Activated CD4-positive, alpha-beta T cell treated with anti-CD3 and anti-CD28 coated beads, Interleukin-2, amount 50 U/mL, for 1 hour (primary cell): ENCODE measurements around the gene C5orf34.
"Not testable (repeated sequence)": the region's sequence is repeated elsewhere in the genome, so short reads cannot be mapped to it uniquely, and the experiment has no call there.

Source experiments
- DNase-seq: peaks from one replicate; pipeline ENCODE4 v3.0.0-alpha.2; 2020

C5orf34 gene

GRCh38 chr5:43511062-43511461, 3.9 kb downstream of the C5orf34 start:
- DNase-seq, result not testable (repeated sequence)

GRCh38 chr5:43498581-43498980, 16.4 kb downstream of the C5orf34 start:
- DNase-seq, result no peak

- DNase-seq, result no peak
Observed at GRCh38 chr5:43497311-43498104, 17.4 kb downstream of the C5orf34 start.

- no peak for DNase-seq
Observed at GRCh38 chr5:43491326-43491725, 23.6 kb downstream of the C5orf34 start.

GRCh38 chr5:43486353-43486752, 28.6 kb downstream of the C5orf34 start:
- no peak for DNase-seq

- DNase-seq, result no peak
Observed at GRCh38 chr5:43485406-43485805, 29.5 kb downstream of the C5orf34 start.

- peak; percentile 81 for DNase-seq
Observed at GRCh38 chr5:43484106-43484849, 30.7 kb downstream of the C5orf34 start.

- peak; percentile 81 for DNase-seq
Observed at GRCh38 chr5:43483298-43484105, 31.4 kb downstream of the C5orf34 start, which contains the start of gene TMEM267. Gene TMEM267, minus strand, starts transcription at chr5:43483865. Its CDS starts 29,896 bp downstream, at chr5:43453969.

- no peak for DNase-seq
Observed at GRCh38 chr5:43482490-43483297, 32.3 kb downstream of the C5orf34 start.

GRCh38 chr5:43469671-43470391, 45.1 kb downstream of the C5orf34 start:
- no peak for DNase-seq

GRCh38 chr5:43467100-43467499, 47.8 kb downstream of the C5orf34 start:
- DNase-seq, result no peak

- DNase-seq, result not testable (repeated sequence)
Observed at GRCh38 chr5:43465455-43465854, 49.5 kb downstream of the C5orf34 start.

- no peak for DNase-seq
Observed at GRCh38 chr5:43461066-43461465, 53.9 kb downstream of the C5orf34 start.

GRCh38 chr5:43456556-43456955, 58.4 kb downstream of the C5orf34 start:
- DNase-seq, result no peak

- not testable (repeated sequence) for DNase-seq
Observed at GRCh38 chr5:43441575-43441974, 73.4 kb downstream of the C5orf34 start.

GRCh38 chr5:43437062-43437660, 77.8 kb downstream of the C5orf34 start:
- DNase-seq, result no peak
